Esophagus squamous epithelium (tissue), 5 donors: Measurements from ENCODE around the gene ARNT2. TPM values are rescaled to one million over a fixed set of nuclear protein-coding genes. Genes with fewer than 3 reads are reported as not detected.

ENCODE experiments used
- DNase-seq: peaks from one replicate; lab custom pipeline; 2025; lab: John Stamatoyannopoulos, UW
- H3K27ac ChIP-seq, 4 donors: fragments of 200-600 bp; sonication (generic); one replicate each; pipeline ENCODE4 v1.5.1; 2016 to 2019; ENCODE audit warnings: mild to moderate bottlenecking in 1 of 4
- H3K27me3 ChIP-seq, 4 donors: fragments of 200-600 bp; sonication (generic); 1 replicate in 3 of 4; 2 replicates in 1 of 4; pipeline versions ENCODE4 v1.5.1 to v1.6.0; 2017 to 2021; ENCODE audit warnings: antibody characterized with exemption in 1 of 4
- H3K36me3 ChIP-seq, 3 donors: fragments of 200-600 bp; sonication (generic); one replicate each; pipeline ENCODE4 v1.5.1; 2016 to 2019
- H3K4me1 ChIP-seq, 3 donors: fragments of 200-600 bp; sonication (generic); one replicate each; pipeline ENCODE4 v1.5.1; 2017 to 2019
- H3K4me3 ChIP-seq, 4 donors: fragments of 200-600 bp; sonication (generic); 1 replicate in 3 of 4; 2 replicates in 1 of 4; pipeline ENCODE4 v1.5.1; 2016 to 2019; ENCODE audit warnings: mild to moderate bottlenecking in 2 of 4, moderate library complexity in 1 of 4
- H3K9me3 ChIP-seq, 3 donors: fragments of 200-600 bp; sonication (generic); one replicate each; pipeline ENCODE4 v1.5.1; 2016 to 2019
- POLR2A ChIP-seq, 4 donors: fragments of 450-650 bp; IDR thresholded peaks; one replicate each; pipeline ENCODE4 v1.6.1; 2017; ENCODE audit warnings: antibody characterized with exemption in 4 of 4, mild to moderate bottlenecking in 4 of 4, moderate library complexity in 3 of 4
- WGBS, 2 donors: methylation state at CpG; one replicate each; pipeline ENCODE4 v1.1.5; 2018; 5-methylcytosine and 5-hydroxymethylcytosine counted together
- intact Hi-C: fragments of 100-400 bp; cut with DNase I; formaldehyde crosslinking; loops from one replicate; pipeline ENCODE4 v1.15.0; 2022
- total RNA-seq, 4 donors: library from RNA; depleted of rRNA; stranded (reverse); fragments of >200 nt; gene quantifications; one replicate each; pipeline ENCODE4 v1.1.0, GENCODE V29; 2016
- TF ChIP-seq, protein P1 (sequence below), 6 experiments: fragments of 450-650 bp in 4 of 6; fragments of 200-600 bp in 2 of 6; sonication (generic) in 2 of 6; IDR thresholded peaks; one replicate each; pipeline ENCODE4 v1.5.1; 2016 to 2019; ENCODE audit warnings: antibody characterized with exemption in 6 of 6, mild to moderate bottlenecking in 4 of 6, moderate library complexity in 4 of 6
- donor health status: DM: yes; HTN: yes; CAD: no.

The ARNT2 gene
- total RNA-seq, 4 donors from 2014 or later: 0.15 to 5.7 (median 1.7) TPM

DNA sequence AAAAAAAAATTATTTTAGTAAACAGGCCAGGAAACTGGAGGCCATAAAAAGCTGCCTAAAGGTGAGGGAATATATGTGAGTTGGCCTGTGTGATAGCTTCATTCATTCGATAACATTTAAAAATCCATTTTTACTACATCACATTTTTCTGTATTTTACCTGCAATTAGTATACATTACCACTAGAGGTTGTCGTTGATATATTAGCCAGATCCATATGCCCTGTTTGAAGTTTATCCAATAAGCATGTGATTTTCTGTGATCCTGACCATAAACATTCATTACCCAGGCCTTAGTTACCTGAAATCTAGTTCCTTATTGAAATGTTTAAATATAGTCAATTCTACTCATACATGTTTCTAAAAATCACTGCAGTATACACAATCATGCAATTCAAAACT lies 71.4 kb downstream of the ARNT2 start:
- peaks cover 0 to 4% (median 0%) of the 10 kb centered on the region in 3 donors for H3K36me3 ChIP-seq
- WGBS, 2 donors: 91 to 92% methylated on average over 2 of the region's 2 CpGs
- peaks cover 0 to 9% (median 7%) of the 10 kb centered on the region in 3 donors for H3K9me3 ChIP-seq
- no peak overlapping the region for H3K27ac ChIP-seq
- no peak for TF ChIP-seq POLR2A (IDR thresholded peaks at IDR 0.05)
- TF ChIP-seq, protein P1, sequence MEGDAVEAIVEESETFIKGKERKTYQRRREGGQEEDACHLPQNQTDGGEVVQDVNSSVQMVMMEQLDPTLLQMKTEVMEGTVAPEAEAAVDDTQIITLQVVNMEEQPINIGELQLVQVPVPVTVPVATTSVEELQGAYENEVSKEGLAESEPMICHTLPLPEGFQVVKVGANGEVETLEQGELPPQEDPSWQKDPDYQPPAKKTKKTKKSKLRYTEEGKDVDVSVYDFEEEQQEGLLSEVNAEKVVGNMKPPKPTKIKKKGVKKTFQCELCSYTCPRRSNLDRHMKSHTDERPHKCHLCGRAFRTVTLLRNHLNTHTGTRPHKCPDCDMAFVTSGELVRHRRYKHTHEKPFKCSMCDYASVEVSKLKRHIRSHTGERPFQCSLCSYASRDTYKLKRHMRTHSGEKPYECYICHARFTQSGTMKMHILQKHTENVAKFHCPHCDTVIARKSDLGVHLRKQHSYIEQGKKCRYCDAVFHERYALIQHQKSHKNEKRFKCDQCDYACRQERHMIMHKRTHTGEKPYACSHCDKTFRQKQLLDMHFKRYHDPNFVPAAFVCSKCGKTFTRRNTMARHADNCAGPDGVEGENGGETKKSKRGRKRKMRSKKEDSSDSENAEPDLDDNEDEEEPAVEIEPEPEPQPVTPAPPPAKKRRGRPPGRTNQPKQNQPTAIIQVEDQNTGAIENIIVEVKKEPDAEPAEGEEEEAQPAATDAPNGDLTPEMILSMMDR (IDR thresholded peaks at IDR 0.05): peak in 1 of 6 experiments; percentile 41
- H3K27me3 ChIP-seq: no peaks in the 10 kb centered on the region
- H3K4me1 ChIP-seq: peaks cover 0 to 19% (median 13%) of the 10 kb centered on the region in 3 donors
- intact Hi-C loops: no loop called here
- no peak overlapping the region for H3K4me3 ChIP-seq
- DNase-seq: no peak

DNA sequence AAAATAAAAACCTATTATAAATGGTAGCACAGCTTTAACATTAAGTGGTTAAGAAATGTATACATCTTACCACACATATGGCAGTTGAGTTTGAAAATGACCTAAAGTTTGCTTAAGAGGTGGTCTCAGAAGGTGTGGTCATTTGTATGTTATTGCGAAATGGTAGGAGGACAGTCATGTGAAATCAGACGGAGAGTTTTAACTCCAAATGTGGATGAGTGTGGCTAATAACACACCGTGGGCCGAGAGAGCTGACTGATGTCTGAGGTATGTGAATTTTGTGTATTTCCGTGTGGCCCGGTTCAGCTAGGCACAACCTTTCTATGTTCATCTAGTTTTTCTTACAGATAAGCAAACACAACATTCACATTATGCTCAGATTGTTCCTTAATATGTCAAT lies 71.9 kb downstream of the ARNT2 start:
- 93 to 97% methylated on average over 6 of the region's 6 CpGs for WGBS, 2 donors
- intact Hi-C loops: no loop called here
- no peak overlapping the region for H3K4me3 ChIP-seq
- no peak for DNase-seq
- no peak overlapping the region for H3K27ac ChIP-seq
- H3K36me3 ChIP-seq: peaks cover 0 to 4% (median 0%) of the 10 kb centered on the region in 3 donors
- peaks cover 0 to 24% (median 16%) of the 10 kb centered on the region in 3 donors for H3K4me1 ChIP-seq
- peaks cover 0 to 9% (median 7%) of the 10 kb centered on the region in 3 donors for H3K9me3 ChIP-seq
- no peak for TF ChIP-seq POLR2A (IDR thresholded peaks at IDR 0.05)
- TF ChIP-seq, protein P1 (IDR thresholded peaks at IDR 0.05): no peak
- no peaks in the 10 kb centered on the region for H3K27me3 ChIP-seq

DNA sequence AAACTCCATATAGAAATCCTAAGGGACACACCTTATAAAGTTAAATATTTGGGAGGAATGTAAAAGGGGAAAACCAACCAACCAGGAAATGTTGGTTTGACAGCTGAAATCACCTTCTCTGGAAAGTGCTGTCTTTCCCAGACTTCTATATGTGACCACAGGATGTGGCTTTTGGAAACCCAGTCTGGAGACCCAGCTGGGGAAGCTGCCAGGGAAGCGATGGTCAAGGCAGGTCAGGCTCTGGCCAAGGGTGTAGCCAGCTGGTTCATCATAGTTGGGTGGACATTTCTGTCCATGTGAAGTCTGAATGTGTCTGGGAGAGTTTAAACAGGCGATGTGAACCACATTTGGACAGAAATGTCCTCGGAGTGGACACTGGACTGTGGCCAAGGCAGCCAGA lies 73.9 kb downstream of the ARNT2 start:
- intact Hi-C loops: no loop called here

DNA sequence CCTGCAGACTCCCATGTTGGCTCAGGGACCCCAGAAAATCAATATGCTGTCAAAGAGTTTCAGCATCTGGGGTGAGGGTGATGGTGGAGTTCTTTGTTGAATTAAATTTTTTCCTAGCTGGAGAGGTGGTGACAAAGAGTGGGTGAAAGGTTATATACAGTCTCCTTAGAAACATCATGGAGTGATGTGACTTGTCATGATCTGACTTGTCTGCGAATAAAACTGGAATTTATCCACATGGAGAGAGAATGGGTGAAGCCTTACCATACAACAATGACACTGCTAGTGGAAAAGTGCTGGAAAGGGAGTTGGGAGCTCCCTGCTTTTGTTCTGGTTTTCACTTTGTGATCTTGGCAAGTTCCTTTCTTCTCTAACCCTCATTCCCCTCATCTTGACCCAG lies 75.0 kb downstream of the ARNT2 start:
- WGBS, 2 donors: 33 to 36% methylated on average over 1 of the region's 1 CpG
- no peak for TF ChIP-seq POLR2A (IDR thresholded peaks at IDR 0.05)
- TF ChIP-seq, protein P1 (IDR thresholded peaks at IDR 0.05): no peak
- Histone ChIP-seq H3K4me3 (no peak overlapping the region), H3K9me3 (peaks cover 0 to 9% (median 7%) of the 10 kb centered on the region in 3 donors), H3K36me3 (peaks cover 0 to 4% (median 0%) of the 10 kb centered on the region in 3 donors), H3K27ac (peak overlapping the region in 2 of 4 donors; percentile 67 to 80), H3K4me1 (peaks cover 0 to 50% (median 20%) of the 10 kb centered on the region in 3 donors), H3K27me3 (no peaks in the 10 kb centered on the region)
- DNase-seq: no peak
- intact Hi-C loops: no loop called here

More for the DNA sequence above, 73.9 kb downstream of the ARNT2 start:
- TF ChIP-seq, protein P1 (IDR thresholded peaks at IDR 0.05): no peak
- TF ChIP-seq POLR2A (IDR thresholded peaks at IDR 0.05): no peak
- H3K9me3 ChIP-seq: peaks cover 0 to 9% (median 7%) of the 10 kb centered on the region in 3 donors
- peaks cover 0 to 4% (median 0%) of the 10 kb centered on the region in 3 donors for H3K36me3 ChIP-seq
- WGBS, 2 donors: 89 to 90% methylated on average over 2 to 3 of the region's 3 CpGs
- no peak overlapping the region for H3K4me3 ChIP-seq
- no peak for DNase-seq
- peaks cover 0 to 41% (median 20%) of the 10 kb centered on the region in 3 donors for H3K4me1 ChIP-seq
- no peak overlapping the region for H3K27ac ChIP-seq
- no peaks in the 10 kb centered on the region for H3K27me3 ChIP-seq

DNA sequence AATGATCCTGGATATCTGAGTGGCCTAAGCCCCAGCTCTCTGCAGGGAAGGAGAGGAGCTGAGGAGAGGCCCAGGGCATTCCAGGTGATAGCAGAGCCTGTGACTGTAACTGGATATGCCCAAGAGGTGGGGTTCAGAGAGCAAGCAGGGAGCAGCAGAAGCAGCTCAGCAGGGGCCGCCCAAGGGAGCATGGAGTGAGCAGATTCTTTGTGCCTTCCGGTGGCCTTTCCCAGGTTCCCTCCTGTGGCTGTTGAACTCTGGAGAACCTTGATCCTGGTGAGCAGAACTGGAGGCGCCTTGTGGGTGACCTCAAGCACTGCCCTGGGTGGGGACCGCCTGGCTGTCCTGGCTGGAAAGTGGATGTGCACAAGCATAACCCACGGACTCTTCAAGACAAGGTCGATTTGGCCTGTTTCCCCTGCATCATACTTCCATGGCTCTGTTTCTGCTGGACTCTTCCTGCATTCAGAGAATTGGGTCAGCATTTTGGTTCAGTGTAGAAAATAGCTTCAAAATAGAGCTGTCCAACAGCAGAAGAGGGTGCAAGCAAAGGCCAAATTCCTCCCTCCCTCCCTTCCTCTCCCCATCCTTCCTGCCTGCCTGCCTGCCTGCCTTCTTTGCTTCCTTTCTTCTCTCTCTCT lies 76.1 kb downstream of the ARNT2 start:
- peaks cover 0 to 56% (median 20%) of the 10 kb centered on the region in 3 donors for H3K4me1 ChIP-seq
- H3K4me3 ChIP-seq: no peak overlapping the region
- H3K9me3 ChIP-seq: peaks cover 0 to 8% (median 4%) of the 10 kb centered on the region in 3 donors
- peak overlapping the region; percentile 9 to 80 (median 41) for H3K27ac ChIP-seq
- TF ChIP-seq, protein P1 (IDR thresholded peaks at IDR 0.05): no peak
- TF ChIP-seq POLR2A (IDR thresholded peaks at IDR 0.05): no peak
- peaks cover 0 to 4% (median 0%) of the 10 kb centered on the region in 3 donors for H3K36me3 ChIP-seq
- intact Hi-C loops: no loop called here
- WGBS, 2 donors: 44 to 76% methylated on average over 5 to 6 of the region's 6 CpGs
- H3K27me3 ChIP-seq: no peaks in the 10 kb centered on the region
- no peak for DNase-seq
